ENCODE results near the gene SLMAP. TPM values are rescaled to one million over a fixed set of nuclear protein-coding genes. Genes with fewer than 3 reads are reported as not detected.
A peak's percentile ranks its signal among the peaks of the same experiment; 100 is the strongest.

SLMAP gene
- total RNA-seq, 2 donors from 2014 or later: 76.3 to 131 TPM

DNA sequence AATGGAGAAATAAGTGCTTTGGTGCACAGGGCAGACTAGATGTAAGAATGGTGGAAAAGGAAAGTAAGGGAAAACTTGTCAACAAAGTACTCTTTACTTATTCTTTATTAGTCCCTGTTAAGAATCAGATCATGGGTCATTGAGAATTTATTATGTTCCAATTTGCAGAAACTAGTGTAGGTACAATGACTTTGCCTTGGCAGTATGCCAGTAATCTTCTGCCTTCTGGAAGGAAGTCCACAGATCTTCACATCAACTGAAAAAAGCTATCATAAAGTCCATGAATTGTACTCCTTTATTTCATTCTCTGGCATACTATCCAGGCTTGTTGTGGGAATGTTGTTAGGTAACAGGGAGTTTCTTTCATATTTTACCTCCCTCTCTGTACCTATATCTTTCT is 163.9 kb downstream of the SLMAP start:
- TF ChIP-seq POLR2AphosphoS5 (IDR thresholded peaks at IDR 0.05): peak; percentile 66
- TF ChIP-seq, protein P1, sequence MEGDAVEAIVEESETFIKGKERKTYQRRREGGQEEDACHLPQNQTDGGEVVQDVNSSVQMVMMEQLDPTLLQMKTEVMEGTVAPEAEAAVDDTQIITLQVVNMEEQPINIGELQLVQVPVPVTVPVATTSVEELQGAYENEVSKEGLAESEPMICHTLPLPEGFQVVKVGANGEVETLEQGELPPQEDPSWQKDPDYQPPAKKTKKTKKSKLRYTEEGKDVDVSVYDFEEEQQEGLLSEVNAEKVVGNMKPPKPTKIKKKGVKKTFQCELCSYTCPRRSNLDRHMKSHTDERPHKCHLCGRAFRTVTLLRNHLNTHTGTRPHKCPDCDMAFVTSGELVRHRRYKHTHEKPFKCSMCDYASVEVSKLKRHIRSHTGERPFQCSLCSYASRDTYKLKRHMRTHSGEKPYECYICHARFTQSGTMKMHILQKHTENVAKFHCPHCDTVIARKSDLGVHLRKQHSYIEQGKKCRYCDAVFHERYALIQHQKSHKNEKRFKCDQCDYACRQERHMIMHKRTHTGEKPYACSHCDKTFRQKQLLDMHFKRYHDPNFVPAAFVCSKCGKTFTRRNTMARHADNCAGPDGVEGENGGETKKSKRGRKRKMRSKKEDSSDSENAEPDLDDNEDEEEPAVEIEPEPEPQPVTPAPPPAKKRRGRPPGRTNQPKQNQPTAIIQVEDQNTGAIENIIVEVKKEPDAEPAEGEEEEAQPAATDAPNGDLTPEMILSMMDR (IDR thresholded peaks at IDR 0.05): no peak
- TF ChIP-seq POLR2A (IDR thresholded peaks at IDR 0.05): no peak
- peaks cover 6% of the 10 kb centered on the region for H3K4me1 ChIP-seq (replicated peaks)
- peak overlapping the region in 1 of 2 donors; percentile 10 for H3K4me3 ChIP-seq
- no peaks in the 10 kb centered on the region for H3K9me3 ChIP-seq
- H3K36me3 ChIP-seq: no peaks in the 10 kb centered on the region
- H3K27ac ChIP-seq: peak overlapping the region; percentile 12 to 64
- H3K27me3 ChIP-seq (replicated peaks; ENCODE audit: insufficient read depth): no peaks in the 10 kb centered on the region
- intact Hi-C loops (cut with DNase I): no loop called here
- DNase-seq (ENCODE audit: low spot score): peak; percentile 79

DNA sequence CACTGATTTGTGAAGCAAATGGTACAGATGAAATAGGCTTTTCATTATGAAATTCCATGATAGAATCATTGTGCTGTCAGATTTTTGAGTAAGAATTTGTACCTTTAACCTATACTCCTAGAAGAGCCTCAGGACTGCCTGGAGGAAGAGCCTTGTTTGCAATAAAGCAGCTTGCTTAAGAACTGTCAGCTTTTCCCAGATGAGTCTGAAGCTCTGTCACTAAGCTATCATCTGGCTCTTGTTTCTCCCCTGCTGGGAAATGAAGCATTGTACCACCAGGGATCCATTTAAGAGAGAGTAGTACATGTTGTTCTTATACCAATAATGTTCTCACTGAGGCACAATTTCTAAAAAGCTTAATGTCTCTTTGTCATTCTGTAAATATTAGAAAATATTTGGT is 167.0 kb downstream of the SLMAP start:
- TF ChIP-seq POLR2AphosphoS5 (IDR thresholded peaks at IDR 0.05) (no peak), POLR2A (IDR thresholded peaks at IDR 0.05) (no peak)
- TF ChIP-seq, protein P1 (IDR thresholded peaks at IDR 0.05): no peak
- Histone ChIP-seq H3K36me3 (no peaks in the 10 kb centered on the region), H3K27ac (no peak overlapping the region)

DNA sequence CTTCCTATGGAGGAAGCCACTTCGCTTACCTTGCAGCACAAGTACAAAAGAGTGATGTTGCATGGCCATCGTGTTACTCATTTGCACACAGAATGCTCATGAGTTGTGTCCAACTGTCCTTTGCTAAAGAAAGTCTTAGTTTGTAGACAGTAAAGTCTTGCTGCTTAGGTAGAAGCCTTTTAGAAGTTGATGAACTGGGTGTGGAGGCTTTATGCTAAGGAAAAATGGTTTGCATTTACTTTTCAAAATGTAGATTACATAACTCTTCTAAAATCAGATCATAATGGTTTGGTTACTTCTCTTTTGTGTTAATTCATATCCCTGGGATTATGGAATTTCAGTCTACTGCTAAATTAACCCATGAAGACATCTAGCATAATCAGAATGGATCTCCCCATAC is 167.6 kb downstream of the SLMAP start:
- Histone ChIP-seq H3K27ac (no peak overlapping the region), H3K4me1 (replicated peaks) (peaks cover 1% of the 10 kb centered on the region), H3K27me3 (replicated peaks; ENCODE audit: insufficient read depth) (no peaks in the 10 kb centered on the region), H3K4me3 (no peak overlapping the region), H3K36me3 (no peaks in the 10 kb centered on the region), H3K9me3 (no peaks in the 10 kb centered on the region)
- WGBS: 95% methylated on average over 2 of the region's 2 CpGs
- TF ChIP-seq POLR2A (IDR thresholded peaks at IDR 0.05): no peak
- TF ChIP-seq, protein P1 (IDR thresholded peaks at IDR 0.05): no peak
- TF ChIP-seq POLR2AphosphoS5 (IDR thresholded peaks at IDR 0.05): no peak
- intact Hi-C loops (cut with DNase I): no loop called here
- DNase-seq (ENCODE audit: low spot score): no peak

More for the DNA sequence above, 167.0 kb downstream of the SLMAP start:
- Histone ChIP-seq H3K27me3 (replicated peaks; ENCODE audit: insufficient read depth) (no peaks in the 10 kb centered on the region), H3K4me1 (replicated peaks) (peaks cover 6% of the 10 kb centered on the region), H3K4me3 (no peak overlapping the region), H3K9me3 (no peaks in the 10 kb centered on the region)
- no peak for DNase-seq (ENCODE audit: low spot score)
- intact Hi-C loops (cut with DNase I): no loop called here

DNA sequence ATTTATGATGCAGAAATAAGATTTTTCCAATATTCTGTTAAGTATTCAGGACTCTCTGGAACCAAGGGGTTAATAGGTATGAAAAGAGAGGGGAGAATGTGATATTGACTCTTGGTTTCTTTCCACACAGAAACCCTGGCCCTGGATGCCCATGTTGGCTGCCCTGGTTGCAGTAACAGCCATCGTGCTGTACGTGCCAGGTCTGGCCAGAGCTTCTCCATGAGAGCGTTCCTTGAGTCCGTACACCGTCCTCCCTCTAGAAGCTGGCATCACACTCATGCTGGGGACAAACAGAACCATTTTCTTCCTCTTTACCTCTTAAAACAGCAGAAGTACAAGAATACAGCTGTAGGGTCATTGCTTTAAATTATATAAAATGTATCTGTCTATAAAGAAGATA is 171.1 kb downstream of the SLMAP start:
- Histone ChIP-seq H3K4me1 (replicated peaks) (no peaks in the 10 kb centered on the region), H3K9me3 (no peaks in the 10 kb centered on the region), H3K4me3 (no peak overlapping the region), H3K36me3 (no peaks in the 10 kb centered on the region), H3K27me3 (replicated peaks; ENCODE audit: insufficient read depth) (no peaks in the 10 kb centered on the region), H3K27ac (no peak overlapping the region)
- intact Hi-C loops (cut with DNase I): no loop called here
- TF ChIP-seq, protein P1 (IDR thresholded peaks at IDR 0.05): no peak
- TF ChIP-seq POLR2AphosphoS5 (IDR thresholded peaks at IDR 0.05): no peak
- TF ChIP-seq POLR2A (IDR thresholded peaks at IDR 0.05): no peak
- 84% methylated on average over 5 of the region's 5 CpGs for WGBS
- no peak for DNase-seq (ENCODE audit: low spot score)

DNA sequence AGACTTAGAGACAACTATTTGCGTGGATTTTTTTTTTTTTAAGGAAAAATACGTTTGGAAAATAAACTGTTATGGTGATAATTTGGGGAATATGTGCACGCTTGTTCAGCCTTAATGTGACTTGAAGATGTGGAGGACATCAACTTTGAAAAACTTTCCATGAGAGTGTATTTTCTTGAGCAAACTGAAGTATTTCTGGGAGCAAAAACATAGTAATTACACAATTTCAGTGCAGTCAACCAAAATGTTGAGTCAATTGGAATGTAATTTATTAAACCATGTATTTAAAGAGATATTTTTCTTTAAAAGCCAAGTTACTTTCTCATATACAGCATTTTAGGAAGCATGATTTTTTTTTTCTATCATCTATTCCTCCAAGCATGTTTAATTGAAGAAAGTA is 171.8 kb downstream of the SLMAP start:
- 90% methylated on average over 3 of the region's 3 CpGs for WGBS
- no peaks in the 10 kb centered on the region for H3K36me3 ChIP-seq
- intact Hi-C loops (cut with DNase I): no loop called here
- no peaks in the 10 kb centered on the region for H3K27me3 ChIP-seq (replicated peaks; ENCODE audit: insufficient read depth)
- no peak overlapping the region for H3K4me3 ChIP-seq
- no peak overlapping the region for H3K27ac ChIP-seq
- no peaks in the 10 kb centered on the region for H3K9me3 ChIP-seq
- no peak for DNase-seq (ENCODE audit: low spot score)
- TF ChIP-seq POLR2AphosphoS5 (IDR thresholded peaks at IDR 0.05): no peak
- TF ChIP-seq, protein P1 (IDR thresholded peaks at IDR 0.05): no peak
- TF ChIP-seq POLR2A (IDR thresholded peaks at IDR 0.05): no peak
- no peaks in the 10 kb centered on the region for H3K4me1 ChIP-seq (replicated peaks)

Data from prostate gland (tissue), 2 donors.